ENCODE data around the gene ADCYAP1R1.

ADCYAP1R1 gene

DNA sequence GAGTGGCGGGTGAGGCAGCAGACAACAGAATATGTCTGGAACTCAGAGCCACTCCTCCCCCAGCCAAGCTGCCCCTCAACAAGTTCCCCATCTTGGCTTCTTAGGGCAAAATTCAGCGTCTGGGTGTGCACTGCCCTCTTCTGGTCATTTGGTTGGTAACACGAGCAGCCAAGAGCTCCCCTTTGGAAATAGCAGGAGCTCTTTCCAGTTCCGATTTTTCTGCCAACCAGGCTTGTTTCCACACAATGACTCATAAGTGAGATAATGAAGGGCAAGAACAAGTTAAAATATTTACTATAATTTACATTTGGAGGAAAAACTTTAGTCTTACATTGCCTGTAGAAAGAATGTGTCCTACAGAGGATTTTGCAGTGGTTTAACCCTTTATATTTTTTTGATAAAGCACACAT is 70.5 kb downstream of the ADCYAP1R1 start:
- in situ Hi-C loops (cut with HindIII; ENCODE audit: low sequenced_read_pairs) = no loop called here
- TF ChIP-seq, protein P1, sequence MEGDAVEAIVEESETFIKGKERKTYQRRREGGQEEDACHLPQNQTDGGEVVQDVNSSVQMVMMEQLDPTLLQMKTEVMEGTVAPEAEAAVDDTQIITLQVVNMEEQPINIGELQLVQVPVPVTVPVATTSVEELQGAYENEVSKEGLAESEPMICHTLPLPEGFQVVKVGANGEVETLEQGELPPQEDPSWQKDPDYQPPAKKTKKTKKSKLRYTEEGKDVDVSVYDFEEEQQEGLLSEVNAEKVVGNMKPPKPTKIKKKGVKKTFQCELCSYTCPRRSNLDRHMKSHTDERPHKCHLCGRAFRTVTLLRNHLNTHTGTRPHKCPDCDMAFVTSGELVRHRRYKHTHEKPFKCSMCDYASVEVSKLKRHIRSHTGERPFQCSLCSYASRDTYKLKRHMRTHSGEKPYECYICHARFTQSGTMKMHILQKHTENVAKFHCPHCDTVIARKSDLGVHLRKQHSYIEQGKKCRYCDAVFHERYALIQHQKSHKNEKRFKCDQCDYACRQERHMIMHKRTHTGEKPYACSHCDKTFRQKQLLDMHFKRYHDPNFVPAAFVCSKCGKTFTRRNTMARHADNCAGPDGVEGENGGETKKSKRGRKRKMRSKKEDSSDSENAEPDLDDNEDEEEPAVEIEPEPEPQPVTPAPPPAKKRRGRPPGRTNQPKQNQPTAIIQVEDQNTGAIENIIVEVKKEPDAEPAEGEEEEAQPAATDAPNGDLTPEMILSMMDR (IDR thresholded peaks at IDR 0.05; ENCODE audit: low read depth, low read length) = peak; percentile 81
- DNase-seq (ENCODE audit: low read depth, low spot score) = peak; percentile 85
- H3K4me3 ChIP-seq (ENCODE audit: low read depth, low read length) = no peak overlapping the region

DNA sequence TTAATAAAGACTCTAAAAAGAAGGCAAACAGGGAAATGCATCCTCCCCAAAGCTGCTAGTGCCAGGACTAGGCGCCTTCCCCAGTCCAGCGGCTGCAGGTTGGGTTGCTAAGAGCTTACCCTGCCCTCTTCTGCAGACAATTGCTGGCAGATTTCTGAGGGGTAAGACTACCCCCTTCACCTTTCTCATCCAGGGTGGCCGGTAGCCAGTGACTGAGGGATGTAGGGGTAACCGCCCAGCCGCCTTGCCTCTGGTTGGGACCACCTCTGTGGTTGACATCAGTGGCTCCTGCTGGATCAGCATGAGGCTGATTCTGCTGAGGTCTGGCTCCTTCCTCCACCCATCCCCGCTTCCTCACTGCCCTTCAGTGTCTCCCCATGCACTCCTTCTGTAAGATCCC is 71.2 kb downstream of the ADCYAP1R1 start:
- in situ Hi-C loops (cut with HindIII; ENCODE audit: low sequenced_read_pairs) = no loop called here
- DNase-seq (ENCODE audit: low read depth, low spot score) = no peak
- TF ChIP-seq, protein P1 (IDR thresholded peaks at IDR 0.05; ENCODE audit: low read depth, low read length) = no peak
- H3K4me3 ChIP-seq (ENCODE audit: low read depth, low read length) = no peak overlapping the region

DNA sequence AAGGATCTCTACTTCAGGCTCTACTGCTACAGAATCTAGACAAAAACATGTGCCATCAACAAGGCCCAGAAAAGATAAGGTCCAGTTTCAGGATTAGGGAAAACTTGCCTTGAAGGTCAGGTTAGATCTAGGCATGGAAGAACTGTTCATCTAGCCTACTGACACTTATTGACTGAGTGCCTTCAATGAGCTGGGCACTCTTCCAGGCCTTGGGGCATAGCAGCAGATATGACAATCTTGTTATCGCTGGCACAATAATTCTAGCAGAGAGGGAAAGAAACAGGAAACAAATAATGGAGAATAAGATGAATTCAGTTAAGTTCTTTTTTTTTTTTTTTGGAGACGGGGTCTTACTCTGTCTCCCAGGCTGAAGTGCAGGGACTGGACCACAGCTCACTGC is 71.6 kb downstream of the ADCYAP1R1 start:
- TF ChIP-seq, protein P1 (IDR thresholded peaks at IDR 0.05; ENCODE audit: low read depth, low read length) = no peak
- no peak for DNase-seq (ENCODE audit: low read depth, low spot score)
- in situ Hi-C loops (cut with HindIII; ENCODE audit: low sequenced_read_pairs) = no loop called here
- no peak overlapping the region for H3K4me3 ChIP-seq (ENCODE audit: low read depth, low read length)

DNA sequence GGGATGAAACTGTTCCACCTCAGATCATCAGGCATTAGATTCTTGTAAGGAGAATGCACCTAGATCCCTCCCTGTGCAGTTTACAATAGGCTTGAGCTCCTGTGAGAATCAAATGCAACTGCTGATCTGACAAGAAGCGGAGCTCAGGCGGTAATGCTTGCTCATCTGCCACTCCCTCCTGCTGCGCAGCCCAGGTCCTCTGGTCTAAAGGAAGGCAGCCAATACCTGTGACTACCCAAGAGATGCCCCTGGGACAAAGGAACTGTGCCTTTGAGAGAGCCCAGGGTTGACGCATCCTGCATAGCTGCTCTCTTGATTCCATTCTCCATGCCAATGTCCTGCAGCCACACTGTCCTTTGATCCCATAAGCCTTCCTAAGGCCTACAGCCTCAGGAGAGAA is 73.1 kb downstream of the ADCYAP1R1 start:
- in situ Hi-C loops (cut with HindIII; ENCODE audit: low sequenced_read_pairs) = no loop called here
- TF ChIP-seq, protein P1 (IDR thresholded peaks at IDR 0.05; ENCODE audit: low read depth, low read length) = no peak
- H3K4me3 ChIP-seq (ENCODE audit: low read depth, low read length) = no peak overlapping the region
- no peak for DNase-seq (ENCODE audit: low read depth, low spot score)

DNA sequence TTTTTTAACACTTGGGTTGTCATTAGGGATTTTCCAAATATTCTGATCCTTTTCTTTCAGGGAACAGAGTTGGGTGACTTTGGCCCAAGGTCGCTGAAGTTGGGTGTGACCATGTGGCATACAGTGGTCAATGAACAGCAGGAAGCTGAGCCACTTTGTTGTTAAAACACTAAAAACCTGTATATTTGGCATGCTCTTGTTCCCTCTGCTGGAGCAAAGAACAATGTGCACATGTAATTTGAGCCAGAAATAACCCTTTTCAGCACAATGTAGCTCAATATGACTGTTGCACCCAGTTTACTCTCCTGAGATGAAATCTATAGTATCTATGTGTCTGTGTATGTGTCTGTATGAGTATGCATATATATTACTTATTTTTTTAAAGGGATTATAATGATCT is 74.9 kb downstream of the ADCYAP1R1 start:
- no peak overlapping the region for H3K4me3 ChIP-seq (ENCODE audit: low read depth, low read length)
- peak; percentile 20 for DNase-seq (ENCODE audit: low read depth, low spot score)
- in situ Hi-C loops (cut with HindIII; ENCODE audit: low sequenced_read_pairs) = no loop called here
- TF ChIP-seq, protein P1 (IDR thresholded peaks at IDR 0.05; ENCODE audit: low read depth, low read length) = peak; percentile 41

DNA sequence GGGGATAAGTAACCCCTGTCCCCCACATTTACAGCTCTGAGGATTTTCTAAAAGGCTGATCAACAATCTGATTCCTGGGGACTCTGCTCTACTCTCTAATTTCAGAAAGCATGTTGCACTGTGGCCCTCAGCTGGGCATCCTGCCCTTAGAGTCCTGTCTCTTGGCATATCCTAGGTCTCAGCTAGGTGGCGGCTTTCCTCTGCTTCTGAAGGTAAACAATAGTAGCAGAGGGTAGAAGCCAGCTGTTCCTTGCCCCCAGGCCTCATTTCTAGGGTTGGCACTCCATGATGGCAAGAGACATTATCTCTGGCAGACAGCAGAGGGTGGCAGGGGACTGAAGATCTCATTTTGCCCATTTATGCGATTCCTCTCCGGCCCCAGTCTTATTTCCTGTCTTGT is 77.0 kb downstream of the ADCYAP1R1 start:
- in situ Hi-C loops (cut with HindIII; ENCODE audit: low sequenced_read_pairs) = no loop called here
- H3K4me3 ChIP-seq (ENCODE audit: low read depth, low read length) = no peak overlapping the region
- DNase-seq (ENCODE audit: low read depth, low spot score) = no peak
- TF ChIP-seq, protein P1 (IDR thresholded peaks at IDR 0.05; ENCODE audit: low read depth, low read length) = no peak

DNA sequence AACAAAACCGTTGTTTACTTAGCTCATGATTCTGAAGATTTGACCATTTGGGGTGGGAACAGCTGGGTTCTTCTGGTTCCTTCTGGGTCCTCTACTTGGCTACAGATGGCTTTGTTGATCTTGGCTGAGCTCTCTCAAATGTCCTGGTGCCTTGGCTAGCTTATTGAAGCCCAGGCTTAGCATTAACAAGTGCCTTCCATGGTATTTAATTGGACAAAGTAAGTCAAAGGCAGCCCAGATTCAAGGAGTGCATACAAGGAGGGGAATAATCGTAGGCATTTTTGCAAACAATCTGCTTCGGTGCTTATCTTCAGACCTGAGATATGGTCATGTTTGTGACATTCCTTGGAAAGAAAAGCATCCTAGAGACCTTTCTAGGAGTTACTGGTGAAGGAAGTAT is 81.4 kb downstream of the ADCYAP1R1 start:
- no peak overlapping the region for H3K4me3 ChIP-seq (ENCODE audit: low read depth, low read length)
- TF ChIP-seq, protein P1 (IDR thresholded peaks at IDR 0.05; ENCODE audit: low read depth, low read length) = no peak
- in situ Hi-C loops (cut with HindIII; ENCODE audit: low sequenced_read_pairs) = no loop called here
- no peak for DNase-seq (ENCODE audit: low read depth, low spot score)

Data from astrocyte of the spinal cord (primary cell).